ENCODE results near the gene LRRC3B.
A peak's percentile ranks its signal among the peaks of the same experiment; 100 is the strongest.

Gene LRRC3B, protein sequence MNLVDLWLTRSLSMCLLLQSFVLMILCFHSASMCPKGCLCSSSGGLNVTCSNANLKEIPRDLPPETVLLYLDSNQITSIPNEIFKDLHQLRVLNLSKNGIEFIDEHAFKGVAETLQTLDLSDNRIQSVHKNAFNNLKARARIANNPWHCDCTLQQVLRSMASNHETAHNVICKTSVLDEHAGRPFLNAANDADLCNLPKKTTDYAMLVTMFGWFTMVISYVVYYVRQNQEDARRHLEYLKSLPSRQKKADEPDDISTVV

DNA sequence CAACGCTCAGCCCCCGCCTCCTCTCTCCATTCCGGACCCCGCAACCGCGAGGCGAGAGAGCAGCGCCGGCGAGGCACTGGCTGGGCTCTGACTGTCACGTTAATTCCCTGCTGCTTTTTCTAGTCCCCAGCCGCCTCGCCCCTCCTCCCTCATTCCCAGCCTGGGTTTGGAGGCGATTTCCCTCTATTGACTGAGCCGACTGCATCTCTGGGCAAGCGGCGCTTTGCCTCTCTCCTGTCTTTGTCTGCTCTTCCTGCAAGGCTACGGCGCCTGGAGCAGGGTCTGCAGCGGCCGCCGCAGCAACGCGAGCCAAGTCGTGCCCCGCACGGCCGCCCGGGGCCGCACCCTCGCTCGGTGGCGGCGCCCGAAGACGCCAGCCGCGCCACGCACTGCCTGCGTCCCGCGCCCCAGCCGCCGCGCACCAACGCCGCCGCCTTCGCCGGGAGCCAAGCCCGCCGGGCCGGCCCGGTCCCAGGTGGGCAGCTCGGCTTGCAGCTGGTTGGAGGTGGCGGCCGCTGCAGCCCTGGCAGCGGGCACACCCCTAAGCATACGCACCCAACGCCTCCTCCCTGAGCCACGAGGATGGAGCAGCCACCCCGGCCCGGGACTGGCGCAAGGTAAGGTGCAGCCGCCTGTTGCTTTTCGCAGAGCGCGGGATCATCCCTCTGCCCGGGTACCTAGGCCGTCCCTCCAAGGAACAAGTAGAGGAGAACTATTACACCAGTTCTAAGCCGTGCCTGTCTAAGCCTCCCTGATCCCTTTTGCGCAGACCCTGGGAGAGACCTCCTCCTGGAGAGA, at the start of gene LRRC3B:
LRRC3B (plus strand) TSS at position 152 of the 798 bp plus-strand sequence. CDS start 86,901 bp downstream, outside the sequence.
- no peaks in the 10 kb centered on the region for H3K9me3 ChIP-seq
- DNase-seq = no peak
- H3K27me3 ChIP-seq = peaks cover 0 to 47% of the 10 kb centered on the region in 2 donors

DNA sequence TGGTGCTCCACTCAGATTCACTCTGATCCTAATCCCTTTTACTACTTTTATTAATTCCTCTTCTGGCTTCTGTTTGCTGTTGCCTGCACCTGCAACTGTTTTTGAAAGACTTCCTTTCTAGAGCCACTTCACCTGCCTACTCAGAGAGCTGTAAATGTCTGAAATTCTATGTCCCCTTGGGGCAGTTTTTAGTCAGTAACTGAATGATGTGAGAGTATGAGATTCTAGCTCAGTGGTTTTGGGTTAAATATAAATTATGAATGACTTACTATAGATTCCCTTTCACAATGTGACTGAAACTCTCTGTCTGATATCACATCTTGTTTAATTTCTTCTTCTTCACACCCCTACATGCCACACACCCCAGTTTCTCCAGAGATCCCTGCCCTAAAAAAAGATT, 47.8 kb upstream of the LRRC3B start:
- Histone ChIP-seq H3K27me3 (no peaks in the 10 kb centered on the region), H3K4me1 (no peaks in the 10 kb centered on the region), H3K27ac (no peak overlapping the region), H3K4me3 (no peak overlapping the region), H3K9me3 (no peaks in the 10 kb centered on the region), H3K36me3 (no peaks in the 10 kb centered on the region)
- intact Hi-C loops (cut with DNase I; ENCODE audit: low total_unique reads) = no loop called here
- TF ChIP-seq, protein P1, sequence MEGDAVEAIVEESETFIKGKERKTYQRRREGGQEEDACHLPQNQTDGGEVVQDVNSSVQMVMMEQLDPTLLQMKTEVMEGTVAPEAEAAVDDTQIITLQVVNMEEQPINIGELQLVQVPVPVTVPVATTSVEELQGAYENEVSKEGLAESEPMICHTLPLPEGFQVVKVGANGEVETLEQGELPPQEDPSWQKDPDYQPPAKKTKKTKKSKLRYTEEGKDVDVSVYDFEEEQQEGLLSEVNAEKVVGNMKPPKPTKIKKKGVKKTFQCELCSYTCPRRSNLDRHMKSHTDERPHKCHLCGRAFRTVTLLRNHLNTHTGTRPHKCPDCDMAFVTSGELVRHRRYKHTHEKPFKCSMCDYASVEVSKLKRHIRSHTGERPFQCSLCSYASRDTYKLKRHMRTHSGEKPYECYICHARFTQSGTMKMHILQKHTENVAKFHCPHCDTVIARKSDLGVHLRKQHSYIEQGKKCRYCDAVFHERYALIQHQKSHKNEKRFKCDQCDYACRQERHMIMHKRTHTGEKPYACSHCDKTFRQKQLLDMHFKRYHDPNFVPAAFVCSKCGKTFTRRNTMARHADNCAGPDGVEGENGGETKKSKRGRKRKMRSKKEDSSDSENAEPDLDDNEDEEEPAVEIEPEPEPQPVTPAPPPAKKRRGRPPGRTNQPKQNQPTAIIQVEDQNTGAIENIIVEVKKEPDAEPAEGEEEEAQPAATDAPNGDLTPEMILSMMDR (IDR thresholded peaks at IDR 0.05) = no peak
- no peak for DNase-seq

More for the DNA sequence above, at the start of gene LRRC3B:
- no peak within 1 kb of the TSS for H3K27ac ChIP-seq
- TF ChIP-seq, protein P1 (IDR thresholded peaks at IDR 0.05) = no peak
- no peaks in the 10 kb centered on the region for H3K36me3 ChIP-seq
- peaks cover 0 to 22% (median 14%) of the 10 kb centered on the region in 4 donors for H3K4me1 ChIP-seq
- intact Hi-C loops (cut with DNase I; ENCODE audit: low total_unique reads) = no loop called here
- peak within 1 kb of the TSS; percentile 25 to 42 for H3K4me3 ChIP-seq

DNA sequence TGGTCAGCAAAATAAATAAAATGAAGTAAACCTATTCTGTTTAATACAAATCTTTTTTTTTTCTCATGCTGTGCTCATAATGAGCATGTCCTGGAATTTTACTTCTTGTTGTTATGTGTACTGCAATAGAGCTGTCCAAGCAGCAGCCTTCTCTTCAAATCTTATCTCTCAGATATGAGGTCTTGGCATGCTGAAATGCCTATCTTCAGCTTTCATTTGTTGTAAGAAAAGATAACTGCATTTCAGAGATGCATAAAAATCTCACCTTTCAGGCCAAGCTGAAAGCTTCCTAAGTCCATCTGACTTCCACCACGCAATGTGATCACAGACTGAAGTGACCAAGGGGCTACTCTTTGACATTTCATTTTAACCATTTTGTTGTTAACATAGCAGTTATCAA, 43.5 kb upstream of the LRRC3B start:
- TF ChIP-seq, protein P1 (IDR thresholded peaks at IDR 0.05) = no peak

DNA sequence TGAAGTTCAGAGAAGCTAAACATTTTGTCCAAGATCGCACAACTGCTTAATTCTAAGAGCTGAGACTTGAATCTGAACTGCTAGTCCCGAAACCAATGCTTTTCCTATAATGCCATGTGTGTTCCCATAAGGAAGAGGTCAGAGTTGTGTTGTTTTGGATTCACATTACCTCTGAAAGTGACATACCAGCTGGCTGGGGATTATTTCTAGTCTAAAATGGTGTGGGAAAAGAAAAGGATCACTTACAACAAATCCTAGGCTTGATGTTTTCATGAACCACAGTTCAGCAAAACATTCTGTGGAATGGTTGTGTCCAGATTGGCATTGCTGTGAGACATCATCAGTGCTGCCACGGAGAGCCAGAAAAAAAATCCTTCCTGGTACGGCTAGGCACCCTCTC, 35.0 kb upstream of the LRRC3B start:
- Histone ChIP-seq H3K27ac (no peak overlapping the region), H3K4me3 (no peak overlapping the region), H3K9me3 (no peaks in the 10 kb centered on the region), H3K4me1 (no peaks in the 10 kb centered on the region), H3K36me3 (no peaks in the 10 kb centered on the region), H3K27me3 (no peaks in the 10 kb centered on the region)
- no peak for DNase-seq
- TF ChIP-seq, protein P1 (IDR thresholded peaks at IDR 0.05) = no peak
- intact Hi-C loops (cut with DNase I; ENCODE audit: low total_unique reads) = no loop called here

More for the DNA sequence above, 43.5 kb upstream of the LRRC3B start:
- H3K36me3 ChIP-seq = no peaks in the 10 kb centered on the region
- H3K9me3 ChIP-seq = no peaks in the 10 kb centered on the region
- H3K27ac ChIP-seq = no peak overlapping the region
- no peak for DNase-seq
- no peak overlapping the region for H3K4me3 ChIP-seq
- H3K27me3 ChIP-seq = no peaks in the 10 kb centered on the region
- intact Hi-C loops (cut with DNase I; ENCODE audit: low total_unique reads) = no loop called here
- H3K4me1 ChIP-seq = no peaks in the 10 kb centered on the region

DNA sequence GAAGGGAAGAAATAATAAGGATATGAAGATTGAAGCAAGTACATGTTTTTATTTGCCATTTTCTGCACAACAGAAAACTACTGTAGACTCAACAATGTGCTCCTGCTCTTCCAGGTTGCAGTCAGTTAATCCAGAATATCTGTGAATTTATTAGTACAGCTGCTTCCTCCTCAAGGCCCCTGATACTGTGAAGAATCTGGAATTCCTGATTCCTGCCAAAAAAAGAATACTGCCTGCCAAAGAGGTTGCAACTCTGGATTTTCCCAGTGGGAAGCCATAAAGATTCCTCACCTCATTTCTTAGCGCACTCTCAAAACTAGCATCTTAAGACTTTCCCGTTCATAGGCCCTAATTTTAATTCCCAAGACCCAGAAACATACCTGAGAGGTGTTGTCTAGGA, 33.6 kb upstream of the LRRC3B start:
- no peaks in the 10 kb centered on the region for H3K27me3 ChIP-seq
- H3K9me3 ChIP-seq = no peaks in the 10 kb centered on the region
- no peak overlapping the region for H3K27ac ChIP-seq
- TF ChIP-seq, protein P1 (IDR thresholded peaks at IDR 0.05) = no peak
- intact Hi-C loops (cut with DNase I; ENCODE audit: low total_unique reads) = no loop called here
- no peaks in the 10 kb centered on the region for H3K36me3 ChIP-seq
- H3K4me3 ChIP-seq = no peak overlapping the region
- DNase-seq = no peak
- H3K4me1 ChIP-seq = no peaks in the 10 kb centered on the region

All from tibial artery (tissue), 4 donors.